ENCODE measurements around the gene ZNF518A.

ZNF518A gene

GRCh38 chr10:96118604-96119450 is 11.3 kb upstream of the ZNF518A start:
- in situ Hi-C loops (cut with MboI; ENCODE audit: low pct_unique_long_range_greater_than_20kb, low sequenced_read_pairs, unreplicated experiment) = no loop called here
- TF ChIP-seq CTCF (IDR thresholded peaks at IDR 0.05; ENCODE audit: extremely low read depth, insufficient read depth, missing control alignments) = no peak
- DNase-seq (ENCODE audit: low spot score) = no peak

- no peak for TF ChIP-seq CTCF (IDR thresholded peaks at IDR 0.05; ENCODE audit: extremely low read depth, insufficient read depth, missing control alignments)
- DNase-seq (ENCODE audit: low spot score) = no peak
- in situ Hi-C loops (cut with MboI; ENCODE audit: low pct_unique_long_range_greater_than_20kb, low sequenced_read_pairs, unreplicated experiment) = no loop called here
Measured at GRCh38 chr10:96122824-96123223, 7.3 kb upstream of the ZNF518A start.

GRCh38 chr10:96124230-96125141 is 5.6 kb upstream of the ZNF518A start:
- in situ Hi-C loops (cut with MboI; ENCODE audit: low pct_unique_long_range_greater_than_20kb, low sequenced_read_pairs, unreplicated experiment) = no loop called here
- TF ChIP-seq CTCF (IDR thresholded peaks at IDR 0.05; ENCODE audit: extremely low read depth, insufficient read depth, missing control alignments) = no peak
- peak; percentile 50 for DNase-seq (ENCODE audit: low spot score)

GRCh38 chr10:96125142-96125515 is 5.0 kb upstream of the ZNF518A start:
- no peak for DNase-seq (ENCODE audit: low spot score)
- in situ Hi-C loops (cut with MboI; ENCODE audit: low pct_unique_long_range_greater_than_20kb, low sequenced_read_pairs, unreplicated experiment) = no loop called here
- no peak for TF ChIP-seq CTCF (IDR thresholded peaks at IDR 0.05; ENCODE audit: extremely low read depth, insufficient read depth, missing control alignments)

- in situ Hi-C loops (cut with MboI; ENCODE audit: low pct_unique_long_range_greater_than_20kb, low sequenced_read_pairs, unreplicated experiment) = no loop called here
- peak; percentile 73 for DNase-seq (ENCODE audit: low spot score)
- TF ChIP-seq CTCF (IDR thresholded peaks at IDR 0.05; ENCODE audit: extremely low read depth, insufficient read depth, missing control alignments) = no peak
Measured at GRCh38 chr10:96130326-96130995, 364 bp downstream of the ZNF518A start.

- in situ Hi-C loops (cut with MboI; ENCODE audit: low pct_unique_long_range_greater_than_20kb, low sequenced_read_pairs, unreplicated experiment) = no loop called here
- TF ChIP-seq CTCF (IDR thresholded peaks at IDR 0.05; ENCODE audit: extremely low read depth, insufficient read depth, missing control alignments) = no peak
- no peak for DNase-seq (ENCODE audit: low spot score)
Measured at GRCh38 chr10:96131621-96132020, 1.5 kb downstream of the ZNF518A start.
